Measurements from ENCODE around the gene HEMGN. TPM values are rescaled to one million over a fixed set of nuclear protein-coding genes. Genes with fewer than 3 reads are reported as not detected.
A peak's percentile ranks its signal among the peaks of the same experiment; 100 is the strongest.

Gene HEMGN
- total and polyA plus RNA-seq, 2 of the 13 experiments (the other 11 are each of a cell fraction or from before 2014, with no cell fraction given) = not detected

DNA sequence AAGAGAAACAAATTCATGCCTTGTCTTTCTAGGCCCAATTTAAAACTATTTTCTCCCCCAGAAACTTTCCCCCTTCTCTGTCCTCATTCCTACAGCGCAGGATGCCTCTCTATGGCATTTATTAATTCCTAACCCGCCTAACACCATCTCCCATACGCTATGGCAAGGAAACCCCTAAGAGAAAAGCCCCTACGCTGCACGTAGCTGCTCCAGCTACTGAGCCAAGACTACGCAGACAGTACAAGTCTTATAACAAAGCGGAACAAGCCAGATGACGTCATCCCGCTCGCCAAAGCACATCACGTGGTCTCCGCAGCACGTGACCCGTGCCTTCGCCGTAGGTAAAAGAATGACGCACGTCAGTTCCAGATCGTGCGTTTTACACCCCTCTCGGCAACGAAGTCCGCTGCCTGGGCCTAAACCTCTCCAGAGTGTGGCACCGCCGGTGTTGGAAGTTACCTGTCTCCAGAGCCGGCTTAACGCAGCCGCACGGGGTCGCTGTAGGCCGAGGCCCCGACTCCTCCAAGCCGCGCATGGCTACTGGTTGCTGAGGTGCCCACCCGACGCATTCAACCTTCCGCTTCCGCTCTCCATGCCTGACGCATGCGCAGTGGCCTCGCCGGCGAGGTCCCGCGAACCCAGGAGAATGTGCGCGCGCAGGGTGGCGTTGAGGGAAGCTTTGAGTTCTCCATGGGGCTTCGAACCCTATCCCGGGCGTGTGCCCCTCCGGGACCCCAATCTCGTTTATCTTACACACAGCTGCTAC is 15.8 kb downstream of the HEMGN start, which contains the start of gene TRMO (continued):
- TF ChIP-seq SKIL (CRISPR knock-in tag; IDR thresholded peaks at IDR 0.05; ENCODE audit: borderline replicate concordance) (no peak), BCL3 (CRISPR knock-in tag; IDR thresholded peaks at IDR 0.05) (peak; percentile 94), CREB1 (IDR thresholded peaks at IDR 0.05) (peak; percentile 100), CREB1 (CRISPR knock-in tag; IDR thresholded peaks at IDR 0.05) (peak; percentile 97), ZNF3 (CRISPR knock-in tag; IDR thresholded peaks at IDR 0.05) (no peak; the same call in 1 of the 2 replicates), ZNF337 (CRISPR knock-in tag; IDR thresholded peaks at IDR 0.05; ENCODE audit: borderline replicate concordance, low read depth) (peak; percentile 87; the same call in 1 of the 2 replicates), NFE2L2 (IDR thresholded peaks at IDR 0.05; ENCODE audit: low read length) (no peak), ZBTB44 (CRISPR knock-in tag; IDR thresholded peaks at IDR 0.05) (no peak), ZSCAN12 (CRISPR knock-in tag; IDR thresholded peaks at IDR 0.05) (peak; percentile 57; the same call in 1 of the 2 replicates), KDM4B (CRISPR knock-in tag; IDR thresholded peaks at IDR 0.05) (peak; percentile 92), GABPA (IDR thresholded peaks at IDR 0.05; ENCODE audit: low read depth, low read length) (peak; percentile 76), GABPA (CRISPR knock-in tag; IDR thresholded peaks at IDR 0.05; ENCODE audit: low read depth) (peak; percentile 92), PHF5A (CRISPR knock-in tag; IDR thresholded peaks at IDR 0.05; ENCODE audit: low read depth, unreplicated experiment) (peak; percentile 82), XBP1 (CRISPR knock-in tag; IDR thresholded peaks at IDR 0.05) (0 out of 2 replicates have a peak, but pooled peaks have one; percentile 42), ZC3H4 (CRISPR knock-in tag; IDR thresholded peaks at IDR 0.05; ENCODE audit: borderline replicate concordance) (peak; percentile 87; the same call in 1 of the 2 replicates), ZNF629 (CRISPR knock-in tag; conservative IDR thresholded peaks at IDR 0.05) (0 out of 2 replicates have a peak, but pooled peaks have one; percentile 34), ZNF296 (CRISPR knock-in tag; conservative IDR thresholded peaks at IDR 0.05) (no peak), NFE2 (CRISPR knock-in tag; IDR thresholded peaks at IDR 0.05) (no peak), SRY (CRISPR knock-in tag; IDR thresholded peaks at IDR 0.05) (peak; percentile 86; the same call in 1 of the 2 replicates), RFX5 (IDR thresholded peaks at IDR 0.05; ENCODE audit: low read depth, low read length) (no peak; the same call in 1 of the 2 replicates), ZNF329 (CRISPR knock-in tag; IDR thresholded peaks at IDR 0.05; ENCODE audit: low read depth) (no peak), ZNF121 (CRISPR knock-in tag; IDR thresholded peaks at IDR 0.05) (no peak), ZNF615 (CRISPR knock-in tag; IDR thresholded peaks at IDR 0.05; ENCODE audit: borderline replicate concordance) (no peak), ZNF746 (CRISPR knock-in tag; IDR thresholded peaks at IDR 0.05) (no peak; the same call in 1 of the 2 replicates)
- TF ChIP-seq, protein P1, sequence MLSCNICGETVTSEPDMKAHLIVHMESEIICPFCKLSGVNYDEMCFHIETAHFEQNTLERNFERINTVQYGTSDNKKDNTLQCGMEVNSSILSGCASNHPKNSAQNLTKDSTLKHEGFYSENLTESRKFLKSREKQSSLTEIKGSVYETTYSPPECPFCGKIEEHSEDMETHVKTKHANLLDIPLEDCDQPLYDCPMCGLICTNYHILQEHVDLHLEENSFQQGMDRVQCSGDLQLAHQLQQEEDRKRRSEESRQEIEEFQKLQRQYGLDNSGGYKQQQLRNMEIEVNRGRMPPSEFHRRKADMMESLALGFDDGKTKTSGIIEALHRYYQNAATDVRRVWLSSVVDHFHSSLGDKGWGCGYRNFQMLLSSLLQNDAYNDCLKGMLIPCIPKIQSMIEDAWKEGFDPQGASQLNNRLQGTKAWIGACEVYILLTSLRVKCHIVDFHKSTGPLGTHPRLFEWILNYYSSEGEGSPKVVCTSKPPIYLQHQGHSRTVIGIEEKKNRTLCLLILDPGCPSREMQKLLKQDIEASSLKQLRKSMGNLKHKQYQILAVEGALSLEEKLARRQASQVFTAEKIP (CRISPR knock-in tag; IDR thresholded peaks at IDR 0.05; ENCODE audit: borderline replicate concordance) = no peak
